Suprapubic skin (tissue), 4 donors: ENCODE measurements around the gene LRRC37A.

ENCODE experiments used
- EP300 ChIP-seq: sonication (generic); formaldehyde crosslinking; IDR thresholded peaks from one replicate; pipeline ENCODE4 v1.6.1; 2017; ENCODE audit warnings: antibody characterized with exemption
- POLR2A ChIP-seq, 2 donors: fragments of 450-650 bp; IDR thresholded peaks; one replicate each; pipeline ENCODE4 v1.6.1; 2017; ENCODE audit warnings: antibody characterized with exemption in 2 of 2, mild to moderate bottlenecking in 2 of 2, moderate library complexity in 2 of 2
- POLR2AphosphoS5 ChIP-seq, 3 donors: sonication (generic); formaldehyde crosslinking; IDR thresholded peaks; one replicate each; pipeline ENCODE4 v1.6.1; 2017; ENCODE audit warnings: antibody characterized with exemption in 3 of 3
- TF ChIP-seq, protein P1 (sequence below), 2 donors: fragments of 200-600 bp in 1 of 2; fragments of 450-650 bp in 1 of 2; sonication (generic) in 1 of 2; IDR thresholded peaks; one replicate each; pipeline ENCODE4 v1.5.1; 2016 to 2019; ENCODE audit warnings: antibody characterized with exemption in 2 of 2, mild to moderate bottlenecking in 1 of 2, moderate library complexity in 1 of 2

DNA sequence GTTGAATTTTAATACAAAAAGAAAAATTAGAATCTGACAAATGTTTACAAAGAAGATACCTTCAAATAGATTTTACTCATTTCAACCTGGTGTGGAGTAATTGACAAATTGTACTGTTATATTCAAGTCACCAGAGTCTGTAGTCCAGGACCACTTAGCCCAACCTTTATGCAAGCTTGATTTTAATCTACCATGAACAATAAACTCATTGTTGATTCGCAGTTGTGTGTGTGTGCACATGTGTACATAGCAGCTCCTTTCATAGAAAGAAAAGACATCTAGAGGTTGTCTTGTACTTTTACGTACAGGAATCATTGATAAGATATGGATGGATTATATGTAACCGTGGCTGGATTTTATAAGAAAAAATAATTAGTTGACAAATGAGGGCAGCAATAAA lies 20.7 kb upstream of the LRRC37A start:
- TF ChIP-seq, protein P1, sequence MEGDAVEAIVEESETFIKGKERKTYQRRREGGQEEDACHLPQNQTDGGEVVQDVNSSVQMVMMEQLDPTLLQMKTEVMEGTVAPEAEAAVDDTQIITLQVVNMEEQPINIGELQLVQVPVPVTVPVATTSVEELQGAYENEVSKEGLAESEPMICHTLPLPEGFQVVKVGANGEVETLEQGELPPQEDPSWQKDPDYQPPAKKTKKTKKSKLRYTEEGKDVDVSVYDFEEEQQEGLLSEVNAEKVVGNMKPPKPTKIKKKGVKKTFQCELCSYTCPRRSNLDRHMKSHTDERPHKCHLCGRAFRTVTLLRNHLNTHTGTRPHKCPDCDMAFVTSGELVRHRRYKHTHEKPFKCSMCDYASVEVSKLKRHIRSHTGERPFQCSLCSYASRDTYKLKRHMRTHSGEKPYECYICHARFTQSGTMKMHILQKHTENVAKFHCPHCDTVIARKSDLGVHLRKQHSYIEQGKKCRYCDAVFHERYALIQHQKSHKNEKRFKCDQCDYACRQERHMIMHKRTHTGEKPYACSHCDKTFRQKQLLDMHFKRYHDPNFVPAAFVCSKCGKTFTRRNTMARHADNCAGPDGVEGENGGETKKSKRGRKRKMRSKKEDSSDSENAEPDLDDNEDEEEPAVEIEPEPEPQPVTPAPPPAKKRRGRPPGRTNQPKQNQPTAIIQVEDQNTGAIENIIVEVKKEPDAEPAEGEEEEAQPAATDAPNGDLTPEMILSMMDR (IDR thresholded peaks at IDR 0.05) = no peak
- TF ChIP-seq EP300 (no peak), POLR2A (IDR thresholded peaks at IDR 0.05) (no peak), POLR2AphosphoS5 (IDR thresholded peaks at IDR 0.05) (no peak)
